Fibroblast of the aortic adventitia (primary cell): ENCODE measurements around the gene ELOA2. TPM values are rescaled to one million over a fixed set of nuclear protein-coding genes. Genes with fewer than 3 reads are reported as not detected.
"Not testable (repeated sequence)": the region's sequence is repeated elsewhere in the genome, so short reads cannot be mapped to it uniquely, and the experiment has no call there.

Source experiments
- DNase-seq: peaks from one replicate; pipeline ENCODE4 v3.0.0-alpha.2; 2010; ENCODE audit warnings: low read depth
- H3K4me3 ChIP-seq: 2 replicates; pipeline ENCODE4 v1.5.1; 2011; ENCODE audit warnings: low read depth, mild to moderate bottlenecking, control low read depth, low read length, moderate library complexity
- total RNA-seq: library from RNA; depleted of rRNA; stranded (reverse); fragments of >200 nt; gene quantifications from 2 replicates; pipeline ENCODE4 v1.2.3, GENCODE V29; 2012; ENCODE audit warnings: low replicate concordance
- TF ChIP-seq, protein P1 (sequence below): IDR thresholded peaks from 2 replicates; pipeline ENCODE4 v1.5.1; 2011; ENCODE audit warnings: mild to moderate bottlenecking, low read length, control low read depth, inconsistent platforms; ENCODE audit not compliant: insufficient read depth

The ELOA2 gene
- total RNA-seq, 1 donor, result not detected

DNA sequence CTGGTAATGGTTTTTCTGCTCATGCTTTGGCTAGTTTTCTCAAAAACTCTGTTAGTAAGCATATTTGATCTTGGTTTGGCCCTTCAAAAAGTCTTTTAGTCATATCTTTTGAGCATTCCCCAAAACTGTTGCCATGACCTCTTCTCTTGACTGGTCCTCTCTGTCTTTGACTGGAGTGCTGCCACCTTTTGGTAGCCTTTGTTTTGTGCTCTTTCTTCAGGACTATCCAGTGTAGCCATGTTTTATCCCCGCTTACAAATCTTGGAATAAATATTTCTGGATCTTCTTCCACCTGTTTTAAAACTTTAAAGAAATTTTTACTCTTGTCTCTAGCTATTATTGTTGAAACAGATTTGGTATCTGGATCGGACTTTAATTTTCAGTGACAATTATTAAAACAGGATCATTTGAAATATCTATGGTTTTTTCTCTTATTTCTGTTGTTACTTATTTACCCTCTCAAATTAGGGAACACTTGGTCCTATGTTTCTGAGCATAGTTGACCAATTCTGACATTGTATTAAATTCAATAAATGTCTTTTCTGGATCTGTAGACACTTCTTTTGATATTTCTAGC is 965 bp upstream of the ELOA2 start:
- H3K4me3 ChIP-seq, result no peak overlapping the region
- TF ChIP-seq, protein P1, sequence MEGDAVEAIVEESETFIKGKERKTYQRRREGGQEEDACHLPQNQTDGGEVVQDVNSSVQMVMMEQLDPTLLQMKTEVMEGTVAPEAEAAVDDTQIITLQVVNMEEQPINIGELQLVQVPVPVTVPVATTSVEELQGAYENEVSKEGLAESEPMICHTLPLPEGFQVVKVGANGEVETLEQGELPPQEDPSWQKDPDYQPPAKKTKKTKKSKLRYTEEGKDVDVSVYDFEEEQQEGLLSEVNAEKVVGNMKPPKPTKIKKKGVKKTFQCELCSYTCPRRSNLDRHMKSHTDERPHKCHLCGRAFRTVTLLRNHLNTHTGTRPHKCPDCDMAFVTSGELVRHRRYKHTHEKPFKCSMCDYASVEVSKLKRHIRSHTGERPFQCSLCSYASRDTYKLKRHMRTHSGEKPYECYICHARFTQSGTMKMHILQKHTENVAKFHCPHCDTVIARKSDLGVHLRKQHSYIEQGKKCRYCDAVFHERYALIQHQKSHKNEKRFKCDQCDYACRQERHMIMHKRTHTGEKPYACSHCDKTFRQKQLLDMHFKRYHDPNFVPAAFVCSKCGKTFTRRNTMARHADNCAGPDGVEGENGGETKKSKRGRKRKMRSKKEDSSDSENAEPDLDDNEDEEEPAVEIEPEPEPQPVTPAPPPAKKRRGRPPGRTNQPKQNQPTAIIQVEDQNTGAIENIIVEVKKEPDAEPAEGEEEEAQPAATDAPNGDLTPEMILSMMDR, result peak; percentile 33
- peak; percentile 15 for DNase-seq

DNA sequence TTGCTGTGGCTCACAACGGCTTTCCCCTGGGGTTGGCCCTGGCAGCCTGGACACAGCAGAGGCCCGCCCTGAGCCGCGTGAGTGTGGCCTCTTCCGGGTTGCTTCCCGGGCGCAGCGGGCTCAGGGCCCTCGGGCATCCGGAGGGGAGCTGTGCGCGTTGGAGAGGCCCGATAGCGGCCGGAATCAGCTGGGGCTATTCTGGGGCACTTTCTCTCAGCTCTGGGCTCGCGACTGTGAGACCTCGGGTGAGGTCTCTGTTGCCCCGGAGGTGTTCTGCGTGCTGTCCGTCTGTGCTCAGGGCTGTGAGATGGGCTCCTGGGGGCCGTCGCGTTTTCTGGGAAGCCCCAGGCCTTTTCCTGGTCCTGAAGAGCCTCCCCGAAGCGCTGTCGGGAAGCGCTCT is 830 bp downstream of the ELOA2 start:
- DNase-seq, H3K4me3 ChIP-seq: not testable (repeated sequence)

DNA sequence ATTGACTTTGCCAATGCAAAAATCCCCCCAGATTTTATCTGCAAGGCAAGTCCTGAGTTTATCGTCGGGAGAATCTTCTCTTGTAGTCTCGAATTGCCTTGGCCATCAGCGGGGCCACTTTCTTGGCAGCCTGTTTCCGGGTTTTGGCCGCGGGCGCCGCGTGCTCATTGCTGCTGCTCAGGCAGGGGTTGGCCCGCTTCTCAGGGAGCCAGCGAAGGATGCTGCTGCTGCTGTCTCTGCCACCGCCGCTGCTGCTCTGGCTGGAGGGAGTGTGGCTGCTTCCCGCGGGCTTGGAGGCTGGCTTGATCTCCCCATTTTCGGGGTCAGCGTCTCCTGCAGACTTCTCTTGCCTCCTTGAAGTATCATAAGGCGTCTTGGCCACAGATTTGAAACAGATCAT is 2.5 kb downstream of the ELOA2 start:
- H3K4me3 ChIP-seq, result no peak overlapping the region
- TF ChIP-seq, protein P1, result no peak
- DNase-seq, result no peak

DNA sequence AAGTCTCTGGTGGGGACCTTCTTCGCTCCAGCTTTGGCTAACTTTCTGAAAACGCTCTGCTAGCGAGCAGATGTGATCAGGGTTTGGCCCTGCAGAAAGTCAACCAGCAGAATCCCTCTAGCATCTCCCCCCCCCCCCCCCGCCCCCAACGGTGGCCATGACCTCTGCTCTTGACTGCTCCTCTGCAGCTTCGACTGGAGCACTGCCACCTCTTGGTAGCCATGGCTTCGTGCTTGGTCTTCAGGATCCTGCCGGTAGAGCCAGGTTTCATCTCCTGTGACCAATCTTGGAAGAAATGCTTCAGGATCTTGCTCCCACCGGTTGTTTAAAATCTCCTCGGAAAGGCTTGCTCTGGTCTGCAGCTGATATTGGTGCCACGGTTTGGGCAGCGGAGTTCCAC is 4.5 kb downstream of the ELOA2 start:
- H3K4me3 ChIP-seq, DNase-seq: not testable (repeated sequence)

DNA sequence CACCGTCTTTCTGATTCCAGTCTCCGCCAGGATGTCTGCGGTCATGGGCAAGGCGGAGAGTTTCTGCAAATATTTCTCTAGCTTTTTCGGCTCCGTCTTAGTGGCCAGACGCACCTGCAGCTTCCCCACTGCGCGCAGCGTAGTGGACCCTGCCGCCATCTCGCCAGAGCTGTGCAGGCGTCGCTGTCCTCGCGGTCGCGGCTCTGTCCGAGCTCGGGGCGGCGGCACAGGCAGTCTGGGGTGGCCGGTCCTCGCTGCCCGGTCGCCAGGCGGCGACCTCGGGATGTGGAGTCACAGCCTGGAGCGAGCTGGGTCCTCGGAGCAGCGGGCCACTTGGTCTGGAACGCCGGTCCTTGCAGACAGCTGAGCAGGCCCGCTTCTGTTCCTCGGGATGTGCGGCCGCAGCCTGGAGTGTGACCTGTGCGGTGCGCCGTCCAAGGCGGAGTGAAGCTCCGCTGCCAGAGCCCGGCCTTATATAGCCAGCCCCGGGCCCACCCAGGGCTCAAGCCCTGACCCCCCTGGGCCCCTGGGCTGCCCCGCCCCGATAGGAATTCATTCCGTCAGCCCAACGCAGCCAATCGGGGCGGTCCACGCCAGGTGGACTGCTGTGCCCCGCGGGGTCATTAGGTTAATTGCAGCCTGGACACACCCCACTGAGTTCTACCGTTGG is 5.6 kb downstream of the ELOA2 start:
- H3K4me3 ChIP-seq, DNase-seq: not testable (repeated sequence)

DNA sequence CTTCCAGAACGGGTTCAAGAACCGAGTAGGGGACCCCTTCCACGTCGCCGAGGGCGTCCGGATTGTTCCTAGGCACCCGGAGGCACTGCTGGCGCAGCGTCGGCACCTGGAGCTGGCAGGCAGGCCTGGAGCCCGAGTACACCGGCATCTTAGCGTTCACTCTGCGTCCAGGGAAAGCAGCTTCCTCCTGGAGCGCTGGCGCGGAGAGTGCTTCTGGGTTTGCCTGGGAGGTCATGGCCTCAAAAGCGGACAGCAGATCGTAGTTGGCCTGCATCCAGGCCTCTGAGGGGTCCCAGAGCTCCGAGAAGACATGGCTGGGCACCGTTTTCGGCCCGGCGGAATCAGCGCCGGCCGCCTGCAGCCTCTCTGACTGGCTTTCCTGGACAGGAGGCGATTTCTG is 6.7 kb downstream of the ELOA2 start:
- DNase-seq, result not testable (repeated sequence)

DNA sequence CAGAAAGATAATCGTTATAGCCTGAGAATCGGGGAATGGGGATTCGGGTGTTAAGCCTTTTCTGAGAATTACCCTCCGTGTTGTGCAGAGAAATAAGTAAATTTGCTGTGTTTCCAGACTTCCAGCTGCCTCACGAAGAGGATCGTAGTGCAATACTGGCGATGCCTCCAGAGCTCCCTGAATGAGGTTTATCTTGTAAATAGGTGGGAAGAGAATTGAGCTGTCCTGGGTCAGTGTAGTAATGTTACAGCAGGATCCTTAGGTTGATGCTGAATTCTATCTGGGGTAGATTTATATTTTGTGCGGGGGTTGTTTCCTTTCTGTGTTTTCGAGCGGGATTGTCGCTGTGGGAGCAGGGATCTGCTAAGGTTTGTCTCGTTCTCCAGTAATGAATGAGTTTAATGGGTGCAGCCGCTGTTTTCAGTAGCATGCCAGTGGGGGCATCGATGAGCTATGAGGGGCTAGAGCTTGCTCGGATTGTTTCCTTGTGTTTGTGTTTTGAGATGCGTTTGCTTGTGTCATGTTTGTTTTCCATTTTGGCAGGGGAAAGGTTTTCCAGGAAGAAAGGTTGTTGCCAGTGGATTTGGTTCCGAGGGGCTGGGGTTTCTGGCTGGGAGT is 9.8 kb downstream of the ELOA2 start:
- not testable (repeated sequence) for DNase-seq, H3K4me3 ChIP-seq

More for the DNA sequence above, 6.7 kb downstream of the ELOA2 start:
- H3K4me3 ChIP-seq, result not testable (repeated sequence)

DNA sequence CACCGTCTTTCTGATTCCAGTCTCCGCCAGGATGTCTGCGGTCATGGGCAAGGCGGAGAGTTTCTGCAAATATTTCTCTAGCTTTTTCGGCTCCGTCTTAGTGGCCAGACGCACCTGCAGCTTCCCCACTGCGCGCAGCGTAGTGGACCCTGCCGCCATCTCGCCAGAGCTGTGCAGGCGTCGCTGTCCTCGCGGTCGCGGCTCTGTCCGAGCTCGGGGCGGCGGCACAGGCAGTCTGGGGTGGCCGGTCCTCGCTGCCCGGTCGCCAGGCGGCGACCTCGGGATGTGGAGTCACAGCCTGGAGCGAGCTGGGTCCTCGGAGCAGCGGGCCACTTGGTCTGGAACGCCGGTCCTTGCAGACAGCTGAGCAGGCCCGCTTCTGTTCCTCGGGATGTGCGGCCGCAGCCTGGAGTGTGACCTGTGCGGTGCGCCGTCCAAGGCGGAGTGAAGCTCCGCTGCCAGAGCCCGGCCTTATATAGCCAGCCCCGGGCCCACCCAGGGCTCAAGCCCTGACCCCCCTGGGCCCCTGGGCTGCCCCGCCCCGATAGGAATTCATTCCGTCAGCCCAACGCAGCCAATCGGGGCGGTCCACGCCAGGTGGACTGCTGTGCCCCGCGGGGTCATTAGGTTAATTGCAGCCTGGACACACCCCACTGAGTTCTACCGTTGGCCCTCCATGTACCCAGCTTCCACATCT is 11.5 kb downstream of the ELOA2 start:
- H3K4me3 ChIP-seq, DNase-seq: not testable (repeated sequence)

DNA sequence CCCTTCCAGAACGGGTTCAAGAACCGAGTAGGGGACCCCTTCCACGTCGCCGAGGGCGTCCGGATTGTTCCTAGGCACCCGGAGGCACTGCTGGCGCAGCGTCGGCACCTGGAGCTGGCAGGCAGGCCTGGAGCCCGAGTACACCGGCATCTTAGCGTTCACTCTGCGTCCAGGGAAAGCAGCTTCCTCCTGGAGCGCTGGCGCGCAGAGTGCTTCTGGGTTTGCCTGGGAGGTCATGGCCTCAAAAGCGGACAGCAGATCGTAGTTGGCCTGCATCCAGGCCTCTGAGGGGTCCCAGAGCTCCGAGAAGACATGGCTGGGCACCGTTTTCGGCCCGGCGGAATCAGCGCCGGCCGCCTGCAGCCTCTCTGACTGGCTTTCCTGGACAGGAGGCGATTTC is 12.6 kb downstream of the ELOA2 start:
- not testable (repeated sequence) for H3K4me3 ChIP-seq, DNase-seq

DNA sequence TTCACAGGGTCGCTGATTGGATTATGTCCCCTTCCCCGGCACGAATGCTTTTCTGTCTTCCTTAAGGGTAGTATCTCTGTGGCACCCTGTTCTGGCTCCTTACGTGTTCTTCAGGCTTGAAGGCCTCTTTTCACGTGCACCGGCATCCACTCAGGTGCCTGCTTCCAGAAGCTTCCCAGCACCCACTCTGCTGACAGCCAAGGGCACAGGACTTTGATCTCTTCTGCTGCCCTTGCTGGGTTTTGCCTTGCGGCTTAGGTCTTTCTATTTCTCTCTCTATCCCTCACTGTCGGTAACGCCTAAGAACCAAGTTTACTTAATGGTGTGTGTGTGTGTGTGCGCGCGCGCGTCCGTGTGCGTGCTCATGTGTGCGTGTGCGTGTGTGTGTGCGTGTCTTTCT is 14.7 kb downstream of the ELOA2 start:
- DNase-seq, H3K4me3 ChIP-seq: not testable (repeated sequence)

DNA sequence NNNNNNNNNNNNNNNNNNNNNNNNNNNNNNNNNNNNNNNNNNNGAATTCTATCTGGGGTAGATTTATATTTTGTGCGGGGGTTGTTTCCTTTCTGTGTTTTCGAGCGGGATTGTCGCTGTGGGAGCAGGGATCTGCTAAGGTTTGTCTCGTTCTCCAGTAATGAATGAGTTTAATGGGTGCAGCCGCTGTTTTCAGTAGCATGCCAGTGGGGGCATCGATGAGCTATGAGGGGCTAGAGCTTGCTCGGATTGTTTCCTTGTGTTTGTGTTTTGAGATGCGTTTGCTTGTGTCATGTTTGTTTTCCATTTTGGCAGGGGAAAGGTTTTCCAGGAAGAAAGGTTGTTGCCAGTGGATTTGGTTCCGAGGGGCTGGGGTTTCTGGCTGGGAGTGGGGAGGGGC is 15.6 kb downstream of the ELOA2 start:
- DNase-seq, result not testable (repeated sequence)

More for the DNA sequence above, 15.6 kb downstream of the ELOA2 start:
- not testable (repeated sequence) for H3K4me3 ChIP-seq

Other genes with a start within 250 kb of the ELOA2 start
- gene PIAS2, start 118.1 kb downstream of the ELOA2 start, total RNA-seq, result 36.4 and 38.5 TPM in 2 replicates
- gene KATNAL2, start 118.0 kb downstream of the ELOA2 start, total RNA-seq, result 2.7 and 10.4 TPM in 2 replicates
- 24.3 and 49.7 TPM in 2 replicates for gene HDHD2, start 114.9 kb upstream of the ELOA2 start, total RNA-seq
- gene IER3IP1, start 140.7 kb upstream of the ELOA2 start, total RNA-seq, result 10.5 and 24.8 TPM in 2 replicates
- gene SKOR2, start 216.0 kb upstream of the ELOA2 start, total RNA-seq, result not detected in 2 replicates